AG10803 (cell line): ENCODE data around the gene CAPN13.

Experiments
- DNase-seq: peaks from one replicate; pipeline ENCODE4 v3.0.0; 2010; ENCODE audit warnings: low read depth
- H3K4me3 ChIP-seq: 2 replicates; pipeline ENCODE4 v1.5.1; 2011; ENCODE audit warnings: mild to moderate bottlenecking, low read length, control low read depth
- CTCF ChIP-seq: conservative IDR thresholded peaks from 2 replicates; pipeline ENCODE4 v1.5.1; 2011; ENCODE audit warnings: mild to moderate bottlenecking, low read length, control low read depth, inconsistent platforms

The CAPN13 gene

GRCh38 chr2:30730736-30731647 lies 76.3 kb downstream of the CAPN13 start:
- TF ChIP-seq CTCF, result no peak
- DNase-seq, result no peak
- no peak overlapping the region for H3K4me3 ChIP-seq

- TF ChIP-seq CTCF, result no peak
- H3K4me3 ChIP-seq, result no peak overlapping the region
- no peak for DNase-seq
These were observed 78.2 kb downstream of the CAPN13 start for GRCh38 chr2:30729031-30729430.

GRCh38 chr2:30722936-30723725 lies 84.1 kb downstream of the CAPN13 start:
- TF ChIP-seq CTCF, result no peak
- no peak for DNase-seq
- H3K4me3 ChIP-seq, result no peak overlapping the region

GRCh38 chr2:30721668-30722647 lies 85.3 kb downstream of the CAPN13 start:
- no peak overlapping the region for H3K4me3 ChIP-seq
- no peak for TF ChIP-seq CTCF
- no peak for DNase-seq

- TF ChIP-seq CTCF, result no peak
- DNase-seq, result no peak
- H3K4me3 ChIP-seq, result no peak overlapping the region
These were observed 86.0 kb downstream of the CAPN13 start for GRCh38 chr2:30721241-30721640.

GRCh38 chr2:30717081-30717650 lies 90.1 kb downstream of the CAPN13 start:
- no peak overlapping the region for H3K4me3 ChIP-seq
- TF ChIP-seq CTCF, result no peak
- DNase-seq, result no peak
